Loucy (cell line): ENCODE results near the gene RAD9A.
A peak's percentile ranks its signal among the peaks of the same experiment; 100 is the strongest.

Experiments used
- H2AFZ ChIP-seq: fragments of 200-600 bp; sonication (generic); 2 replicates; pipeline ENCODE4 v1.6.0; 2016; ENCODE audit warnings: antibody characterized with exemption, mild to moderate bottlenecking, low read length, moderate library complexity
- H3F3A ChIP-seq: fragments of 200-600 bp; 2 replicates; pipeline ENCODE4 v1.6.0; 2016; ENCODE audit warnings: antibody characterized with exemption, low read depth, mild to moderate bottlenecking
- H3K27me3 ChIP-seq: fragments of 200-600 bp; sonication (generic); 2 replicates; pipeline ENCODE4 v1.6.1; 2014; ENCODE audit warnings: low read length, mild to moderate bottlenecking; ENCODE audit not compliant: insufficient read depth, poor library complexity, severe bottlenecking
- H3K36me3 ChIP-seq: fragments of 200-600 bp; sonication (generic); 2 replicates; pipeline ENCODE4 v1.6.1; 2016; ENCODE audit warnings: low read length; ENCODE audit not compliant: insufficient read depth
- H3K4me1 ChIP-seq: fragments of 200-600 bp; sonication (generic); 2 replicates; pipeline ENCODE4 v1.5.1; 2014; ENCODE audit warnings: low read length, mild to moderate bottlenecking; ENCODE audit not compliant: insufficient read depth, poor library complexity, severe bottlenecking
- H3K4me2 ChIP-seq: fragments of 200-600 bp; sonication (generic); 2 replicates; pipeline ENCODE4 v1.6.0; 2014; ENCODE audit warnings: antibody characterized with exemption, low read length, low read depth, mild to moderate bottlenecking; ENCODE audit not compliant: poor library complexity, severe bottlenecking
- H3K4me3 ChIP-seq: fragments of 200-600 bp; sonication (generic); 2 replicates; pipeline ENCODE4 v1.5.1; 2014; ENCODE audit warnings: low read length, mild to moderate bottlenecking, mixed read lengths; ENCODE audit not compliant: poor library complexity, severe bottlenecking
- H3K79me2 ChIP-seq: fragments of 200-600 bp; sonication (generic); 2 replicates; pipeline ENCODE4 v1.6.1; 2014; ENCODE audit warnings: low read length; ENCODE audit not compliant: insufficient read depth
- H3K9ac ChIP-seq: fragments of 200-600 bp; sonication (generic); 2 replicates; pipeline ENCODE4 v1.6.0; 2014; ENCODE audit warnings: mild to moderate bottlenecking, low read depth, low read length, moderate library complexity; ENCODE audit not compliant: poor library complexity, severe bottlenecking
- H3K9me2 ChIP-seq: fragments of 200-600 bp; sonication (generic); replicated peaks from 2 replicates; pipeline ENCODE4 v1.6.1; 2016; ENCODE audit warnings: low read depth, low read length, mixed read lengths
- H3K9me3 ChIP-seq: fragments of 200-600 bp; sonication (generic); 2 replicates; pipeline ENCODE4 v1.6.1; 2014; ENCODE audit warnings: mild to moderate bottlenecking, antibody characterized with exemption, low read length, low read depth; ENCODE audit not compliant: insufficient read depth
- H4K20me1 ChIP-seq: fragments of 200-600 bp; sonication (generic); 2 replicates; pipeline ENCODE4 v1.6.0; 2014; ENCODE audit warnings: antibody characterized with exemption, low read length, mild to moderate bottlenecking; ENCODE audit not compliant: insufficient read depth, poor library complexity, severe bottlenecking
- CTCF ChIP-seq: fragments of 200-600 bp; sonication (generic); conservative IDR thresholded peaks from 2 replicates; pipeline ENCODE4 v1.5.1; 2014; ENCODE audit warnings: mild to moderate bottlenecking, antibody characterized with exemption, low read length
- EZH2phosphoT487 ChIP-seq: fragments of 200-600 bp; IDR thresholded peaks from 2 replicates; pipeline ENCODE4 v1.6.1; 2018; ENCODE audit warnings: antibody characterized with exemption, mild to moderate bottlenecking, moderate library complexity, borderline replicate concordance

RAD9A gene

GRCh38 chr11:67349457-67349856, 42.3 kb upstream of the RAD9A start:
- Histone ChIP-seq H3K4me3 (no peak overlapping the region), H3K4me2 (no peak overlapping the region), H3K4me1 (peaks cover 28% of the 10 kb centered on the region), H3K27me3 (no peaks in the 10 kb centered on the region), H2AFZ (no peak overlapping the region), H3K36me3 (no peaks in the 10 kb centered on the region), H3F3A (no peaks in the 10 kb centered on the region), H4K20me1 (no peaks in the 10 kb centered on the region), H3K9me2 (no peaks in the 10 kb centered on the region), H3K79me2 (peaks cover 9% of the 10 kb centered on the region; the same call in 1 of the 2 replicates), H3K9ac (no peak overlapping the region), H3K9me3 (no peaks in the 10 kb centered on the region)
- TF ChIP-seq EZH2phosphoT487, result no peak

- Histone ChIP-seq H3K9me2 (no peaks in the 10 kb centered on the region), H3K4me1 (peaks cover 28% of the 10 kb centered on the region), H2AFZ (no peak overlapping the region), H3K27me3 (no peaks in the 10 kb centered on the region), H3K79me2 (peaks cover 9% of the 10 kb centered on the region; the same call in 1 of the 2 replicates), H4K20me1 (no peaks in the 10 kb centered on the region), H3K9ac (no peak overlapping the region), H3K4me2 (no peak overlapping the region), H3K36me3 (no peaks in the 10 kb centered on the region), H3K9me3 (no peaks in the 10 kb centered on the region), H3F3A (no peaks in the 10 kb centered on the region), H3K4me3 (no peak overlapping the region)
- TF ChIP-seq CTCF (no peak), EZH2phosphoT487 (no peak)
These were observed 41.8 kb upstream of the RAD9A start for GRCh38 chr11:67349928-67350465.

- Histone ChIP-seq H3K9me2 (no peaks in the 10 kb centered on the region), H3K4me3 (no peak overlapping the region), H3K9me3 (no peaks in the 10 kb centered on the region), H3K79me2 (peaks cover 9% of the 10 kb centered on the region; the same call in 1 of the 2 replicates), H3K9ac (peak overlapping the region; percentile 7), H3K36me3 (no peaks in the 10 kb centered on the region), H3F3A (no peaks in the 10 kb centered on the region), H3K27me3 (no peaks in the 10 kb centered on the region), H4K20me1 (no peaks in the 10 kb centered on the region), H3K4me1 (peaks cover 26% of the 10 kb centered on the region), H3K4me2 (peak overlapping the region; percentile 33), H2AFZ (no peak overlapping the region)
- TF ChIP-seq CTCF, result peak; percentile 85
- TF ChIP-seq EZH2phosphoT487, result no peak
These were observed 40.3 kb upstream of the RAD9A start for GRCh38 chr11:67351275-67352005.
